Cardiac fibroblast (primary cell): Measurements from ENCODE around the gene SCAP.
"Not testable (repeated sequence)": the region's sequence is repeated elsewhere in the genome, so short reads cannot be mapped to it uniquely, and the experiment has no call there.

Experiments used
- DNase-seq, 2 donors: peaks; one replicate each; pipeline versions ENCODE4 v3.0.0 to v3.0.0-alpha.2; 2010; ENCODE audit warnings: low read depth in 2 of 2
- H3K4me3 ChIP-seq, 2 donors: replicated peaks in 1 of 2; 1 replicate in 1 of 2; 2 replicates in 1 of 2; pipeline ENCODE4 v1.5.1; 2011; ENCODE audit warnings: low read depth in 2 of 2, low read length in 2 of 2, mild to moderate bottlenecking in 2 of 2, moderate library complexity in 1 of 2
- CTCF ChIP-seq: IDR thresholded peaks from one replicate; pipeline ENCODE4 v1.5.1; 2011; ENCODE audit warnings: low read depth, mild to moderate bottlenecking, low read length, inconsistent platforms

Gene SCAP

GRCh38 chr3:47495886-47496285 lies 20.1 kb upstream of the SCAP start:
- H3K4me3 ChIP-seq: no peak overlapping the region
- DNase-seq: no peak
- no peak for TF ChIP-seq CTCF

GRCh38 chr3:47495111-47495510 lies 19.4 kb upstream of the SCAP start:
- DNase-seq: no peak
- no peak overlapping the region for H3K4me3 ChIP-seq
- TF ChIP-seq CTCF: no peak

- no peak for TF ChIP-seq CTCF
- no peak for DNase-seq
Measured at GRCh38 chr3:47491777-47492176, 16.0 kb upstream of the SCAP start.

GRCh38 chr3:47491186-47491585 lies 15.4 kb upstream of the SCAP start:
- no peak for DNase-seq
- no peak for TF ChIP-seq CTCF
- H3K4me3 ChIP-seq: no peak overlapping the region

More at GRCh38 chr3:47491777-47492176, 16.0 kb upstream of the SCAP start:
- no peak overlapping the region for H3K4me3 ChIP-seq

- no peak for DNase-seq
- no peak overlapping the region for H3K4me3 ChIP-seq
- no peak for TF ChIP-seq CTCF
Measured at GRCh38 chr3:47487265-47487664, 11.5 kb upstream of the SCAP start.

- no peak for TF ChIP-seq CTCF
- no peak overlapping the region for H3K4me3 ChIP-seq
- DNase-seq: no peak
Measured at GRCh38 chr3:47485812-47486211, 10.1 kb upstream of the SCAP start.

- DNase-seq: no peak
- TF ChIP-seq CTCF: no peak
- no peak overlapping the region for H3K4me3 ChIP-seq
Measured at GRCh38 chr3:47482366-47482765, 6.6 kb upstream of the SCAP start.

- not testable (repeated sequence) for H3K4me3 ChIP-seq, DNase-seq
Measured at GRCh38 chr3:47481763-47482162, 6.0 kb upstream of the SCAP start.

- not testable (repeated sequence) for DNase-seq, H3K4me3 ChIP-seq
Measured at GRCh38 chr3:47480267-47480666, 4.5 kb upstream of the SCAP start.
